Activated gamma-delta T cell treated with anti-CD3 and anti-CD28 coated beads, Interleukin-2, amount 50 U/mL, for 16 hours (primary cell): ENCODE results near the gene NKAP.
A peak's percentile ranks its signal among the peaks of the same experiment; 100 is the strongest.
"Not testable (repeated sequence)": the region's sequence is repeated elsewhere in the genome, so short reads cannot be mapped to it uniquely, and the experiment has no call there.

Experiments used
- DNase-seq: peaks from one replicate; pipeline ENCODE4 v3.0.0-alpha.2; 2020; ENCODE audit warnings: low read depth

Gene NKAP

GRCh38 chrX:119935215-119935874 lies 8.2 kb downstream of the NKAP start:
- no peak for DNase-seq

- not testable (repeated sequence) for DNase-seq
These were observed 21.2 kb downstream of the NKAP start for GRCh38 chrX:119922391-119922790.

GRCh38 chrX:119919835-119920585 lies 23.5 kb downstream of the NKAP start:
- no peak for DNase-seq

- DNase-seq: no peak
These were observed 25.7 kb downstream of the NKAP start for GRCh38 chrX:119917877-119918276.

- DNase-seq: no peak
These were observed 27.2 kb downstream of the NKAP start for GRCh38 chrX:119916310-119916709.

GRCh38 chrX:119900976-119901375 lies 42.6 kb downstream of the NKAP start:
- DNase-seq: no peak

GRCh38 chrX:119899125-119899524 lies 44.4 kb downstream of the NKAP start:
- DNase-seq: no peak

GRCh38 chrX:119895843-119896326 lies 47.7 kb downstream of the NKAP start, which contains the start of gene AKAP14:
TSS of gene AKAP14 (plus strand) at chrX:119895893. CDS start at chrX:119903224, 7,331 bp downstream.
- DNase-seq: no peak

GRCh38 chrX:119891961-119892692 lies 51.4 kb downstream of the NKAP start:
- DNase-seq: not testable (repeated sequence)

GRCh38 chrX:119890626-119891025 lies 52.9 kb downstream of the NKAP start:
- DNase-seq: not testable (repeated sequence)

GRCh38 chrX:119887721-119888425 lies 55.7 kb downstream of the NKAP start:
- peak; percentile 29 for DNase-seq

GRCh38 chrX:119885554-119886428 lies 57.8 kb downstream of the NKAP start:
- DNase-seq: no peak

- DNase-seq: no peak
These were observed 62.8 kb downstream of the NKAP start for GRCh38 chrX:119880552-119881437.

GRCh38 chrX:119880076-119880475 lies 63.5 kb downstream of the NKAP start:
- no peak for DNase-seq

GRCh38 chrX:119878740-119879139 lies 64.8 kb downstream of the NKAP start:
- DNase-seq: no peak

- DNase-seq: peak; percentile 67
These were observed 71.8 kb downstream of the NKAP start, which contains the start of the genes NDUFA1 and RNF113A for GRCh38 chrX:119871599-119872395. TSS of gene NDUFA1 (plus strand) at chrX:119871832. CDS start at chrX:119871912, 80 bp downstream. TSS of gene RNF113A (minus strand) at chrX:119871733. CDS start at chrX:119871613, 120 bp downstream.

- no peak for DNase-seq
These were observed 72.3 kb downstream of the NKAP start for GRCh38 chrX:119871245-119871598.
